Loucy (cell line): ENCODE results near the gene INTS14.
"Not testable (repeated sequence)": the region's sequence is repeated elsewhere in the genome, so short reads cannot be mapped to it uniquely, and the experiment has no call there.

Source experiments
- H2AFZ ChIP-seq: fragments of 200-600 bp; sonication (generic); 2 replicates; pipeline ENCODE4 v1.6.0; 2016; ENCODE audit warnings: antibody characterized with exemption, mild to moderate bottlenecking, low read length, moderate library complexity
- H3F3A ChIP-seq: fragments of 200-600 bp; 2 replicates; pipeline ENCODE4 v1.6.0; 2016; ENCODE audit warnings: antibody characterized with exemption, low read depth, mild to moderate bottlenecking
- H3K27me3 ChIP-seq: fragments of 200-600 bp; sonication (generic); 2 replicates; pipeline ENCODE4 v1.6.1; 2014; ENCODE audit warnings: low read length, mild to moderate bottlenecking; ENCODE audit not compliant: insufficient read depth, poor library complexity, severe bottlenecking
- H3K36me3 ChIP-seq: fragments of 200-600 bp; sonication (generic); 2 replicates; pipeline ENCODE4 v1.6.1; 2016; ENCODE audit warnings: low read length; ENCODE audit not compliant: insufficient read depth
- H3K4me1 ChIP-seq: fragments of 200-600 bp; sonication (generic); 2 replicates; pipeline ENCODE4 v1.5.1; 2014; ENCODE audit warnings: low read length, mild to moderate bottlenecking; ENCODE audit not compliant: insufficient read depth, poor library complexity, severe bottlenecking
- H3K4me2 ChIP-seq: fragments of 200-600 bp; sonication (generic); 2 replicates; pipeline ENCODE4 v1.6.0; 2014; ENCODE audit warnings: antibody characterized with exemption, low read length, low read depth, mild to moderate bottlenecking; ENCODE audit not compliant: poor library complexity, severe bottlenecking
- H3K4me3 ChIP-seq: fragments of 200-600 bp; sonication (generic); 2 replicates; pipeline ENCODE4 v1.5.1; 2014; ENCODE audit warnings: low read length, mild to moderate bottlenecking, mixed read lengths; ENCODE audit not compliant: poor library complexity, severe bottlenecking
- H3K79me2 ChIP-seq: fragments of 200-600 bp; sonication (generic); 2 replicates; pipeline ENCODE4 v1.6.1; 2014; ENCODE audit warnings: low read length; ENCODE audit not compliant: insufficient read depth
- H3K9ac ChIP-seq: fragments of 200-600 bp; sonication (generic); 2 replicates; pipeline ENCODE4 v1.6.0; 2014; ENCODE audit warnings: mild to moderate bottlenecking, low read depth, low read length, moderate library complexity; ENCODE audit not compliant: poor library complexity, severe bottlenecking
- H3K9me2 ChIP-seq: fragments of 200-600 bp; sonication (generic); replicated peaks from 2 replicates; pipeline ENCODE4 v1.6.1; 2016; ENCODE audit warnings: low read depth, low read length, mixed read lengths
- H3K9me3 ChIP-seq: fragments of 200-600 bp; sonication (generic); 2 replicates; pipeline ENCODE4 v1.6.1; 2014; ENCODE audit warnings: mild to moderate bottlenecking, antibody characterized with exemption, low read length, low read depth; ENCODE audit not compliant: insufficient read depth
- H4K20me1 ChIP-seq: fragments of 200-600 bp; sonication (generic); 2 replicates; pipeline ENCODE4 v1.6.0; 2014; ENCODE audit warnings: antibody characterized with exemption, low read length, mild to moderate bottlenecking; ENCODE audit not compliant: insufficient read depth, poor library complexity, severe bottlenecking
- CTCF ChIP-seq: fragments of 200-600 bp; sonication (generic); conservative IDR thresholded peaks from 2 replicates; pipeline ENCODE4 v1.5.1; 2014; ENCODE audit warnings: mild to moderate bottlenecking, antibody characterized with exemption, low read length
- EZH2phosphoT487 ChIP-seq: fragments of 200-600 bp; IDR thresholded peaks from 2 replicates; pipeline ENCODE4 v1.6.1; 2018; ENCODE audit warnings: antibody characterized with exemption, mild to moderate bottlenecking, moderate library complexity, borderline replicate concordance

Gene INTS14

GRCh38 chr15:65551183-65551582 is 59.7 kb downstream of the INTS14 start:
- no peak overlapping the region for H3K4me2 ChIP-seq

GRCh38 chr15:65550681-65551098 is 60.2 kb downstream of the INTS14 start:
- H3K4me3 ChIP-seq, result no peak overlapping the region
- H4K20me1 ChIP-seq, result peaks cover 65% of the 10 kb centered on the region
- no peak overlapping the region for H2AFZ ChIP-seq
- no peak overlapping the region for H3K9ac ChIP-seq
- H3K36me3 ChIP-seq, result peaks cover 25% of the 10 kb centered on the region; the same call in 1 of the 2 replicates
- H3K27me3 ChIP-seq, result no peaks in the 10 kb centered on the region
- no peaks in the 10 kb centered on the region for H3F3A ChIP-seq
- no peaks in the 10 kb centered on the region for H3K4me1 ChIP-seq
- H3K9me3 ChIP-seq, result no peaks in the 10 kb centered on the region
- peaks cover 81% of the 10 kb centered on the region for H3K79me2 ChIP-seq
- H3K9me2 ChIP-seq, result no peaks in the 10 kb centered on the region
- TF ChIP-seq EZH2phosphoT487 (no peak), CTCF (no peak)
- no peak overlapping the region for H3K4me2 ChIP-seq

More at GRCh38 chr15:65551183-65551582, 59.7 kb downstream of the INTS14 start:
- Histone ChIP-seq H3K79me2 (peaks cover 78% of the 10 kb centered on the region), H3F3A (no peaks in the 10 kb centered on the region), H3K9me3 (no peaks in the 10 kb centered on the region), H4K20me1 (peaks cover 60% of the 10 kb centered on the region), H3K36me3 (peaks cover 30% of the 10 kb centered on the region; the same call in 1 of the 2 replicates), H3K4me3 (no peak overlapping the region), H2AFZ (no peak overlapping the region), H3K4me1 (no peaks in the 10 kb centered on the region), H3K9ac (no peak overlapping the region), H3K27me3 (no peaks in the 10 kb centered on the region), H3K9me2 (no peaks in the 10 kb centered on the region)
- TF ChIP-seq CTCF, result no peak
- TF ChIP-seq EZH2phosphoT487, result no peak

- H4K20me1 ChIP-seq, result peaks cover 75% of the 10 kb centered on the region
- H3K4me2 ChIP-seq, H3K27me3 ChIP-seq, H3K9ac ChIP-seq, H3K4me3 ChIP-seq, H3K4me1 ChIP-seq, H3K9me3 ChIP-seq, H3K9me2 ChIP-seq, H2AFZ ChIP-seq, H3F3A ChIP-seq: not testable (repeated sequence)
- peaks cover 13% of the 10 kb centered on the region; the same call in 1 of the 2 replicates for H3K36me3 ChIP-seq
- peaks cover 90% of the 10 kb centered on the region for H3K79me2 ChIP-seq
Measured at GRCh38 chr15:65549288-65549687, 61.6 kb downstream of the INTS14 start.

- TF ChIP-seq EZH2phosphoT487 (no peak), CTCF (no peak)
- Histone ChIP-seq H3K9me2 (no peaks in the 10 kb centered on the region), H3F3A (no peaks in the 10 kb centered on the region), H4K20me1 (peaks cover 80% of the 10 kb centered on the region), H3K27me3 (no peaks in the 10 kb centered on the region), H3K79me2 (peaks cover 92% of the 10 kb centered on the region), H3K36me3 (no peaks in the 10 kb centered on the region; the same call in 1 of the 2 replicates), H3K4me1 (no peaks in the 10 kb centered on the region), H2AFZ (no peak overlapping the region), H3K9ac (no peak overlapping the region), H3K4me3 (no peak overlapping the region), H3K4me2 (no peak overlapping the region), H3K9me3 (no peaks in the 10 kb centered on the region)
Measured at GRCh38 chr15:65547841-65548240, 63.1 kb downstream of the INTS14 start.
